H9 (cell line): ENCODE results near the gene HYAL2. TPM values are rescaled to one million over a fixed set of nuclear protein-coding genes. Genes with fewer than 3 reads are reported as not detected.

ENCODE experiments used
- DNase-seq: peaks from one replicate; pipeline ENCODE4 v3.0.0-alpha.2; 2017
- H2AFZ ChIP-seq: one replicate; pipeline ENCODE4 v1.6.1; 2013; ENCODE audit warnings: mild to moderate bottlenecking, low read length, control low read depth, moderate library complexity
- H2AK5ac ChIP-seq: 2 replicates; pipeline ENCODE4 v1.6.1; 2013; ENCODE audit warnings: low read length, control low read depth, mixed read lengths; ENCODE audit not compliant: insufficient read length
- H2BK120ac ChIP-seq: one replicate; pipeline ENCODE4 v1.6.1; 2013; ENCODE audit warnings: low read depth, mild to moderate bottlenecking, low read length, control low read depth, inconsistent platforms; ENCODE audit not compliant: poor library complexity, severe bottlenecking
- H2BK12ac ChIP-seq: 2 replicates; pipeline ENCODE4 v1.6.1; 2013; ENCODE audit warnings: low read length, control low read depth, mixed read lengths, low read depth; ENCODE audit not compliant: insufficient read length
- H2BK15ac ChIP-seq: 2 replicates; pipeline ENCODE4 v1.6.1; 2013; ENCODE audit warnings: low read depth, low read length, control low read depth
- H2BK20ac ChIP-seq: one replicate; pipeline ENCODE4 v1.6.1; 2013; ENCODE audit warnings: low read depth, mild to moderate bottlenecking, low read length, control low read depth, inconsistent platforms; ENCODE audit not compliant: poor library complexity, severe bottlenecking
- H2BK5ac ChIP-seq: 2 replicates; pipeline ENCODE4 v1.6.1; 2013; ENCODE audit warnings: low read length, control low read depth, mixed read lengths; ENCODE audit not compliant: insufficient read length
- H3K14ac ChIP-seq: 2 replicates; pipeline ENCODE4 v1.6.1; 2013; ENCODE audit warnings: low read length, control low read depth; ENCODE audit not compliant: insufficient read depth
- H3K18ac ChIP-seq: 2 replicates; pipeline ENCODE4 v1.6.1; 2013; ENCODE audit warnings: low read depth, mild to moderate bottlenecking, mixed read lengths, low read length, control low read depth; ENCODE audit not compliant: insufficient read length
- H3K23ac ChIP-seq: 2 replicates; pipeline ENCODE4 v1.6.1; 2013; ENCODE audit warnings: low read length, control low read depth, mixed read lengths, low read depth; ENCODE audit not compliant: insufficient read length
- H3K23me2 ChIP-seq: 2 replicates; pipeline ENCODE4 v1.6.1; 2013; ENCODE audit warnings: low read depth, mild to moderate bottlenecking, mixed read lengths, low read length, control low read depth; ENCODE audit not compliant: insufficient read length, poor library complexity, severe bottlenecking
- H3K27ac ChIP-seq: 2 replicates; pipeline ENCODE4 v1.5.1; 2013; ENCODE audit warnings: low read length, control low read depth, mixed read lengths, low read depth; ENCODE audit not compliant: insufficient read length
- H3K27me3 ChIP-seq: 2 replicates; pipeline ENCODE4 v1.6.1; 2013; ENCODE audit warnings: low read length, control low read depth, inconsistent platforms; ENCODE audit not compliant: insufficient read depth
- H3K4ac ChIP-seq: 2 replicates; pipeline ENCODE4 v1.6.1; 2013; ENCODE audit warnings: low read depth, mild to moderate bottlenecking, control low read depth, inconsistent platforms, low read length, moderate library complexity
- H3K4me1 ChIP-seq: 2 replicates; pipeline ENCODE4 v1.6.1; 2013; ENCODE audit warnings: low read length, control low read depth, inconsistent platforms; ENCODE audit not compliant: insufficient read depth
- H3K4me2 ChIP-seq: 2 replicates; pipeline ENCODE4 v1.6.1; 2013; ENCODE audit warnings: low read length, control low read depth, mixed read lengths; ENCODE audit not compliant: insufficient read length, insufficient read depth
- H3K56ac ChIP-seq: 2 replicates; pipeline ENCODE4 v1.6.1; 2013; ENCODE audit warnings: low read depth, mild to moderate bottlenecking, mixed read lengths, low read length, control low read depth; ENCODE audit not compliant: insufficient read length
- H3K79me1 ChIP-seq: 2 replicates; pipeline ENCODE4 v1.6.1; 2013; ENCODE audit warnings: low read depth, mild to moderate bottlenecking, moderate library complexity, low read length, control low read depth, inconsistent platforms; ENCODE audit not compliant: insufficient read depth, poor library complexity, severe bottlenecking
- H3K79me2 ChIP-seq: 2 replicates; pipeline ENCODE4 v1.6.1; 2013; ENCODE audit warnings: low read length, control low read depth, inconsistent platforms; ENCODE audit not compliant: insufficient read depth
- H3K9ac ChIP-seq: 2 replicates; pipeline ENCODE4 v1.6.1; 2013; ENCODE audit warnings: low read length, control low read depth, mixed read lengths; ENCODE audit not compliant: insufficient read length; ENCODE audit errors: extremely low read depth
- H3K9me3 ChIP-seq: one replicate; pipeline ENCODE4 v1.6.1; 2013; ENCODE audit warnings: low read depth, low read length, inconsistent platforms; ENCODE audit not compliant: control insufficient read depth
- H3T11ph ChIP-seq: one replicate; pipeline ENCODE4 v1.6.1; 2013; ENCODE audit warnings: mild to moderate bottlenecking, low read length, control low read depth, inconsistent platforms
- H4K20me1 ChIP-seq: one replicate; pipeline ENCODE4 v1.6.1; 2013; ENCODE audit not compliant: control insufficient read depth, insufficient read length, insufficient read depth
- H4K5ac ChIP-seq: 2 replicates; pipeline ENCODE4 v1.6.1; 2013; ENCODE audit warnings: low read depth, mild to moderate bottlenecking, mixed read lengths, low read length, control low read depth; ENCODE audit not compliant: insufficient read length
- H4K8ac ChIP-seq: replicated peaks from 2 replicates; pipeline ENCODE4 v1.6.1; 2013; ENCODE audit warnings: low read length, control low read depth, mixed read lengths, low read depth; ENCODE audit not compliant: insufficient read length
- H4K91ac ChIP-seq: 2 replicates; pipeline ENCODE4 v1.6.1; 2013; ENCODE audit warnings: low read depth, mild to moderate bottlenecking, moderate library complexity, mixed read lengths, low read length, control low read depth; ENCODE audit not compliant: insufficient read length
- H3K27ac Mint-ChIP-seq, 3 experiments: 2 replicates in 2 of 3; 3 replicates in 1 of 3; pipeline ENCODE4 v1.8.0; 2020 to 2021; ENCODE audit warnings: mixed read lengths in 3 of 3, mild to moderate bottlenecking in 1 of 3, moderate library complexity in 1 of 3
- H3K27me3 Mint-ChIP-seq: 2 replicates; pipeline ENCODE4 v1.8.0; 2021; ENCODE audit warnings: low read depth, mild to moderate bottlenecking, moderate library complexity, mixed read lengths
- H3K36me3 Mint-ChIP-seq, 3 experiments: 2 replicates in 2 of 3; 3 replicates in 1 of 3; pipeline ENCODE4 v1.8.0; 2020 to 2021; ENCODE audit warnings: low read depth in 3 of 3, mixed read lengths in 3 of 3; ENCODE audit not compliant: insufficient read depth in 1 of 3
- H3K4me1 Mint-ChIP-seq, 2 experiments: 2 replicates each; pipeline ENCODE4 v1.8.0; 2020; ENCODE audit warnings: mixed read lengths in 2 of 2
- H3K4me3 Mint-ChIP-seq, 2 experiments: 2 replicates in 1 of 2; 3 replicates in 1 of 2; pipeline ENCODE4 v1.8.0; 2020 to 2021; ENCODE audit warnings: mild to moderate bottlenecking in 2 of 2, mixed read lengths in 2 of 2, moderate library complexity in 1 of 2
- H3K9me3 Mint-ChIP-seq, 2 experiments: 2 replicates in 1 of 2; 3 replicates in 1 of 2; pipeline ENCODE4 v1.8.0; 2020; ENCODE audit warnings: mild to moderate bottlenecking in 2 of 2, mixed read lengths in 2 of 2, moderate library complexity in 1 of 2
- WGBS: extraction: QIAGEN DNeasy Blood & Tissue Kit; methylation state at CpG from one replicate; pipeline ENCODE4 v1.1.7; 2013; ENCODE audit warnings: missing lambda C conversion rate, low lambda C conversion rate, mixed read lengths; ENCODE audit not compliant: insufficient read length; ENCODE audit errors: extremely low coverage; 5-methylcytosine and 5-hydroxymethylcytosine counted together
- total RNA-seq: library from RNA; stranded (reverse); gene quantifications from 2 replicates; pipeline ENCODE4 v1.2.1, GENCODE V29; 2021
- TF ChIP-seq, protein P1 (sequence below): fragments of 200-600 bp; sonication (generic); conservative IDR thresholded peaks from 3 replicates; pipeline ENCODE4 v1.8.0; 2021; ENCODE audit warnings: antibody characterized with exemption, mild to moderate bottlenecking

Gene HYAL2
- total RNA-seq, 1 experiment from 2014 or later: 51.9 TPM

DNA sequence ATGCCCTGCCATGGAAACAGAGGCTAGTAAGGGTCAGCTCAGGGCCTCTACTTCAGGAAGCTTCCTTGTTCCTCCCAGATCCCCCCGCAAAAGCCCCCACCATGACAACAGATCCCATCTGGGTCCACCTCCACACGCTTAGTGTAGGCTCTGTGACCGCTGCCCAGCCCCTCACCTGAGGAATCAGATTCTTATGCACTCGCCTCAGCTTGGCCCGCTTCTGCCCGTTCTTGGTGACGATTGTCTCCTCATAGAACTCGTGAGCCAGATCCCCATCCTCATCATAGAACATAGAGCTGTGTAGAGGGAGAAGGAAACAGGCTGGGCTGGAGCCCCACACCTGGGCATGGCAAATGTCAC, 3.6 kb upstream of the HYAL2 start:
- H3K9me3 ChIP-seq: no peaks in the 10 kb centered on the region
- H3K27me3 ChIP-seq: no peaks in the 10 kb centered on the region
- no peak for DNase-seq
- no CpG with 5 or more reads among the region's 8 CpGs for WGBS
- no peak overlapping the region for H2BK12ac ChIP-seq
- H2BK15ac ChIP-seq: no peak overlapping the region
- no peak overlapping the region for H2AK5ac ChIP-seq
- no peak overlapping the region for H3K56ac ChIP-seq
- no peak overlapping the region for H3K27ac ChIP-seq
- Mint-ChIP-seq H3K27ac (no peak overlapping the region), H3K36me3 (peaks cover 21 to 44% (median 28%) of the 10 kb centered on the region in 3 experiments; a peak in 6 of 7 replicates), H3K9me3 (no peaks in the 10 kb centered on the region), H3K27me3 (no peaks in the 10 kb centered on the region; the same call in 1 of the 2 replicates), H3K4me1 (peaks cover 15 to 31% of the 10 kb centered on the region in 2 experiments), H3K4me3 (peak overlapping the region; percentile 88 to 96; a peak in 4 of 5 replicates)
- no peak overlapping the region for H4K8ac ChIP-seq
- no peak overlapping the region for H3K4ac ChIP-seq
- no peak overlapping the region for H2BK5ac ChIP-seq
- peaks cover 21% of the 10 kb centered on the region for H3K23me2 ChIP-seq
- H2BK120ac ChIP-seq: no peak overlapping the region
- no peak overlapping the region for H3K18ac ChIP-seq
- no peak overlapping the region for H2BK20ac ChIP-seq
- no peak overlapping the region for H4K5ac ChIP-seq
- no peak overlapping the region for H4K91ac ChIP-seq
- TF ChIP-seq, protein P1, sequence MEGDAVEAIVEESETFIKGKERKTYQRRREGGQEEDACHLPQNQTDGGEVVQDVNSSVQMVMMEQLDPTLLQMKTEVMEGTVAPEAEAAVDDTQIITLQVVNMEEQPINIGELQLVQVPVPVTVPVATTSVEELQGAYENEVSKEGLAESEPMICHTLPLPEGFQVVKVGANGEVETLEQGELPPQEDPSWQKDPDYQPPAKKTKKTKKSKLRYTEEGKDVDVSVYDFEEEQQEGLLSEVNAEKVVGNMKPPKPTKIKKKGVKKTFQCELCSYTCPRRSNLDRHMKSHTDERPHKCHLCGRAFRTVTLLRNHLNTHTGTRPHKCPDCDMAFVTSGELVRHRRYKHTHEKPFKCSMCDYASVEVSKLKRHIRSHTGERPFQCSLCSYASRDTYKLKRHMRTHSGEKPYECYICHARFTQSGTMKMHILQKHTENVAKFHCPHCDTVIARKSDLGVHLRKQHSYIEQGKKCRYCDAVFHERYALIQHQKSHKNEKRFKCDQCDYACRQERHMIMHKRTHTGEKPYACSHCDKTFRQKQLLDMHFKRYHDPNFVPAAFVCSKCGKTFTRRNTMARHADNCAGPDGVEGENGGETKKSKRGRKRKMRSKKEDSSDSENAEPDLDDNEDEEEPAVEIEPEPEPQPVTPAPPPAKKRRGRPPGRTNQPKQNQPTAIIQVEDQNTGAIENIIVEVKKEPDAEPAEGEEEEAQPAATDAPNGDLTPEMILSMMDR: no peak
- H3K4me1 ChIP-seq: peaks cover 6% of the 10 kb centered on the region; the same call in 1 of the 2 replicates
- no peak overlapping the region for H3K14ac ChIP-seq
- no peak overlapping the region for H2AFZ ChIP-seq
- peaks cover 4% of the 10 kb centered on the region; the same call in 1 of the 2 replicates for H3K79me2 ChIP-seq
- peaks cover 6% of the 10 kb centered on the region for H3K79me1 ChIP-seq
- no peak overlapping the region for H3K9ac ChIP-seq
- no peaks in the 10 kb centered on the region for H4K20me1 ChIP-seq
- H3K4me2 ChIP-seq: no peak overlapping the region
- no peak overlapping the region for H3K23ac ChIP-seq
- no peak overlapping the region for H3T11ph ChIP-seq
